ENCODE results near the gene CTPS1. TPM values are rescaled to one million over a fixed set of nuclear protein-coding genes. Genes with fewer than 3 reads are reported as not detected.

CTPS1 gene
- total and polyA plus RNA-seq, 2 donors from 2014 or later, result 8.8 to 23.8 TPM

DNA sequence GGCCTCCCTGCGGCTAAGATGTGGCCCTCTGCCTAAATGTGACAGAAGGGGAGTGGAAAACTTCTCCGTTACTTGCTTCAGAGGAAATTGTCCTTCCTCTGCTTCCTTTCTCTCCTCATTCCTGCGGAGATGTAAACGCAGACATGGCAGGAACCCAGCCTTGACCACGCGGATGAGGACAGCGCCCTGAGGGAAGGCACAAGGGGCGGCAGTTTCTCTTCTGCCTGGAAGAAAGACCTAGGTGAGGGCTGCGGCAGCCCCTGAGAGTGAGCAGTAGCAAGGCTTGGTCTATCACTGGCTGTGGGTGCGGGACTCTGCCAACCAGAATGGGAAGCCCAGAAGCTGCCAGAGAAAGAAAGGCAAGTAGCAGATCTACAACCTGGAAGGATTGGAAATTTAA is 14.0 kb upstream of the CTPS1 start:
- Histone ChIP-seq H3K4me1 (ENCODE audit: control insufficient read depth in 2 of 3, insufficient read depth in 2 of 3, low read depth in 1 of 3, low read length in 3 of 3) (no peaks in the 10 kb centered on the region), H3K27ac (ENCODE audit: low read depth in 2 of 2, low read length in 2 of 2) (no peak overlapping the region), H3K4me3 (ENCODE audit: low read length in 3 of 3) (no peak overlapping the region), H3K9me3 (ENCODE audit: control insufficient read depth in 2 of 3, insufficient read depth in 1 of 3, low read length in 3 of 3) (no peaks in the 10 kb centered on the region), H3K9ac (ENCODE audit: low read length in 3 of 3) (no peak overlapping the region), H3K36me3 (ENCODE audit: control insufficient read depth in 2 of 3, insufficient read depth in 3 of 3, low read length in 3 of 3) (no peaks in the 10 kb centered on the region), H3K27me3 (ENCODE audit: control insufficient read depth, insufficient read depth, low read length) (no peaks in the 10 kb centered on the region)
- DNase-seq, result no peak
- TF ChIP-seq, protein P1, sequence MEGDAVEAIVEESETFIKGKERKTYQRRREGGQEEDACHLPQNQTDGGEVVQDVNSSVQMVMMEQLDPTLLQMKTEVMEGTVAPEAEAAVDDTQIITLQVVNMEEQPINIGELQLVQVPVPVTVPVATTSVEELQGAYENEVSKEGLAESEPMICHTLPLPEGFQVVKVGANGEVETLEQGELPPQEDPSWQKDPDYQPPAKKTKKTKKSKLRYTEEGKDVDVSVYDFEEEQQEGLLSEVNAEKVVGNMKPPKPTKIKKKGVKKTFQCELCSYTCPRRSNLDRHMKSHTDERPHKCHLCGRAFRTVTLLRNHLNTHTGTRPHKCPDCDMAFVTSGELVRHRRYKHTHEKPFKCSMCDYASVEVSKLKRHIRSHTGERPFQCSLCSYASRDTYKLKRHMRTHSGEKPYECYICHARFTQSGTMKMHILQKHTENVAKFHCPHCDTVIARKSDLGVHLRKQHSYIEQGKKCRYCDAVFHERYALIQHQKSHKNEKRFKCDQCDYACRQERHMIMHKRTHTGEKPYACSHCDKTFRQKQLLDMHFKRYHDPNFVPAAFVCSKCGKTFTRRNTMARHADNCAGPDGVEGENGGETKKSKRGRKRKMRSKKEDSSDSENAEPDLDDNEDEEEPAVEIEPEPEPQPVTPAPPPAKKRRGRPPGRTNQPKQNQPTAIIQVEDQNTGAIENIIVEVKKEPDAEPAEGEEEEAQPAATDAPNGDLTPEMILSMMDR (IDR thresholded peaks at IDR 0.05; ENCODE audit: borderline replicate concordance, extremely low read depth, insufficient read depth), result no peak
- FAIRE-seq, result no peak
- intact Hi-C loops (cut with DNase I), result no loop called here

GRCh38 chr1:40966417-40966816 is 13.1 kb upstream of the CTPS1 start:
- FAIRE-seq (no peak), DNase-seq (no peak)

DNA sequence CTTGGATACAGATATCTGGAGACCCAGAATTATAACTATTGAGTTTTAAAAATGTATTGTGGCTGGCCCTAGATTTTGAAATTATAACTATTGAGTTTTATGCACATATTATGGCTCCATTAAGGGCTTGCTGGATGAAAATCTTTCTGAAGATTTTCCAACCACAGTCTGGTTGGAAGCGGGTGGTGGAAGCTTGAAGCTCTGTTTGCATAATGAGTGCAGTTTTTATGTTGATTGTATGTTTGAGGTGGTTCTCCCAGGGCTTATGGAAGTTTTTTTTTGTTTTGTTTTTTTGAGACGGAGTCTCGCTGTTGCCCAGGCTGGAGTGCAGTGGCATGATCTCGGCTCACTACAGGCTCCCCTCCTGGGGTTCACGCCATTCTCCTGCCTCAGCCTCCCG is 10.1 kb upstream of the CTPS1 start:
- no peak for DNase-seq
- no peaks in the 10 kb centered on the region for H3K36me3 ChIP-seq (ENCODE audit: control insufficient read depth in 2 of 3, insufficient read depth in 3 of 3, low read length in 3 of 3)
- H3K27ac ChIP-seq (ENCODE audit: low read depth in 2 of 2, low read length in 2 of 2), result no peak overlapping the region
- no peaks in the 10 kb centered on the region for H3K4me1 ChIP-seq (ENCODE audit: control insufficient read depth in 2 of 3, insufficient read depth in 2 of 3, low read depth in 1 of 3, low read length in 3 of 3)
- H3K4me3 ChIP-seq (ENCODE audit: low read length in 3 of 3), result no peak overlapping the region
- TF ChIP-seq, protein P1 (IDR thresholded peaks at IDR 0.05; ENCODE audit: borderline replicate concordance, extremely low read depth, insufficient read depth), result no peak
- no peak overlapping the region for H3K9ac ChIP-seq (ENCODE audit: low read length in 3 of 3)
- no peak for FAIRE-seq
- H3K9me3 ChIP-seq (ENCODE audit: control insufficient read depth in 2 of 3, insufficient read depth in 1 of 3, low read length in 3 of 3), result no peaks in the 10 kb centered on the region
- intact Hi-C loops (cut with DNase I), result no loop called here
- H3K27me3 ChIP-seq (ENCODE audit: control insufficient read depth, insufficient read depth, low read length), result no peaks in the 10 kb centered on the region

More at GRCh38 chr1:40966417-40966816, 13.1 kb upstream of the CTPS1 start:
- no peaks in the 10 kb centered on the region for H3K36me3 ChIP-seq (ENCODE audit: control insufficient read depth in 2 of 3, insufficient read depth in 3 of 3, low read length in 3 of 3)
- TF ChIP-seq, protein P1 (IDR thresholded peaks at IDR 0.05; ENCODE audit: borderline replicate concordance, extremely low read depth, insufficient read depth), result no peak
- no peak overlapping the region for H3K9ac ChIP-seq (ENCODE audit: low read length in 3 of 3)
- no peaks in the 10 kb centered on the region for H3K9me3 ChIP-seq (ENCODE audit: control insufficient read depth in 2 of 3, insufficient read depth in 1 of 3, low read length in 3 of 3)
- no peaks in the 10 kb centered on the region for H3K27me3 ChIP-seq (ENCODE audit: control insufficient read depth, insufficient read depth, low read length)
- no peak overlapping the region for H3K4me3 ChIP-seq (ENCODE audit: low read length in 3 of 3)
- intact Hi-C loops (cut with DNase I), result no loop called here
- H3K4me1 ChIP-seq (ENCODE audit: control insufficient read depth in 2 of 3, insufficient read depth in 2 of 3, low read depth in 1 of 3, low read length in 3 of 3), result no peaks in the 10 kb centered on the region
- H3K27ac ChIP-seq (ENCODE audit: low read depth in 2 of 2, low read length in 2 of 2), result no peak overlapping the region

- no peak overlapping the region for H3K27ac ChIP-seq (ENCODE audit: low read depth in 2 of 2, low read length in 2 of 2)
- no peaks in the 10 kb centered on the region for H3K4me1 ChIP-seq (ENCODE audit: control insufficient read depth in 2 of 3, insufficient read depth in 2 of 3, low read depth in 1 of 3, low read length in 3 of 3)
- H3K4me3 ChIP-seq (ENCODE audit: low read length in 3 of 3), result no peak overlapping the region
- no peak for FAIRE-seq
- H3K9me3 ChIP-seq (ENCODE audit: control insufficient read depth in 2 of 3, insufficient read depth in 1 of 3, low read length in 3 of 3), result no peaks in the 10 kb centered on the region
- H3K9ac ChIP-seq (ENCODE audit: low read length in 3 of 3), result no peak overlapping the region
- H3K27me3 ChIP-seq (ENCODE audit: control insufficient read depth, insufficient read depth, low read length), result no peaks in the 10 kb centered on the region
- TF ChIP-seq, protein P1 (IDR thresholded peaks at IDR 0.05; ENCODE audit: borderline replicate concordance, extremely low read depth, insufficient read depth), result no peak
- no peaks in the 10 kb centered on the region for H3K36me3 ChIP-seq (ENCODE audit: control insufficient read depth in 2 of 3, insufficient read depth in 3 of 3, low read length in 3 of 3)
- no peak for DNase-seq
- intact Hi-C loops (cut with DNase I), result no loop called here
These were observed 7.5 kb upstream of the CTPS1 start for GRCh38 chr1:40971966-40972365.

All from kidney (tissue), 14 donors.